HFFc6 (cell line): ENCODE measurements around the gene CD79A. TPM values are rescaled to one million over a fixed set of nuclear protein-coding genes. Genes with fewer than 3 reads are reported as not detected.

Experiments
- DNase-seq: peaks from one replicate; pipeline ENCODE4 v3.0.0-alpha.2; 2018
- H3K27ac Mint-ChIP-seq: 2 replicates; pipeline ENCODE4 v1.8.0; 2020; ENCODE audit warnings: mild to moderate bottlenecking, mixed read lengths
- H3K27me3 Mint-ChIP-seq: 2 replicates; pipeline ENCODE4 v1.8.0; 2021; ENCODE audit warnings: mild to moderate bottlenecking, moderate library complexity, mixed read lengths; ENCODE audit not compliant: insufficient read depth
- H3K36me3 Mint-ChIP-seq: 2 replicates; pipeline ENCODE4 v1.8.0; 2021; ENCODE audit warnings: low read depth, mixed read lengths
- H3K4me1 Mint-ChIP-seq: 2 replicates; pipeline ENCODE4 v1.8.0; 2020; ENCODE audit warnings: low read depth, mixed read lengths
- H3K4me3 Mint-ChIP-seq: 2 replicates; pipeline ENCODE4 v1.8.0; 2020; ENCODE audit warnings: mild to moderate bottlenecking, moderate library complexity, mixed read lengths
- H3K9me3 Mint-ChIP-seq: 2 replicates; pipeline ENCODE4 v1.8.0; 2020; ENCODE audit warnings: mild to moderate bottlenecking, mixed read lengths
- CTCF ChIP-seq: fragments of 200-600 bp; sonication (generic); IDR thresholded peaks from 2 replicates; pipeline ENCODE4 v1.5.0; 2021; ENCODE audit warnings: antibody characterized with exemption, mild to moderate bottlenecking
- total RNA-seq, 6 experiments: library from RNA; stranded (reverse); fragmentation: NEBNext Ultra II Directional; extraction: Animal tissue kit (Norgen Biotek cat#: 25700); gene quantifications; 2 replicates in 1 of 6; 3 replicates in 5 of 6; pipeline ENCODE4 v1.2.3, GENCODE V29; 2021

Gene CD79A
- total RNA-seq, 6 experiments from 2014 or later: 0.23 to 0.62 (median 0.35) TPM; not detected in 2

DNA sequence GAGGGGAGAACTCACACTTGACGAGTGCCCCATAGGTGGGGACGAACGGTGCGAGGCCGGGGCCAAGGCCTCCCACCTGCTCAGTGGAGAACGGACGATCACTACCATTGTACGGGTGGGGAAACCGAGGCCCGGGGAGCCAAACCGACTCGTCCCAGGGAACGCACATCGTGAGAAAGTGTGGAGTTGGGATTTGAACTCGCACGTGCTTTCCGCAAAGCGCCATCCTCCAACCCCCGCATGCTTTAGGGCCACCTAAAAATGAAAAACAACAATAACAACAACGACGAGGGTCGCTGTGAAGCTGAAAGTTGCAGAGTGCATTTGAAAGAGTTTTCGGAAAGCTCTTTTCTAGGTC is 6.4 kb downstream of the CD79A start:
- no peak for DNase-seq
- H3K9me3 Mint-ChIP-seq: no peaks in the 10 kb centered on the region
- peak overlapping the region; percentile 94 for H3K4me3 Mint-ChIP-seq
- H3K27ac Mint-ChIP-seq: peak overlapping the region; percentile 88
- no peak for TF ChIP-seq CTCF
- peaks cover 5% of the 10 kb centered on the region; the same call in 1 of the 2 replicates for H3K36me3 Mint-ChIP-seq
- peaks cover 6% of the 10 kb centered on the region for H3K27me3 Mint-ChIP-seq
- peaks cover 46% of the 10 kb centered on the region for H3K4me1 Mint-ChIP-seq

GRCh38 chr19:41883821-41884733 is 7.0 kb downstream of the CD79A start:
- H3K36me3 Mint-ChIP-seq: peaks cover 5% of the 10 kb centered on the region; the same call in 1 of the 2 replicates
- peak overlapping the region; percentile 94 for H3K4me3 Mint-ChIP-seq
- H3K9me3 Mint-ChIP-seq: no peaks in the 10 kb centered on the region
- peak; percentile 97 for DNase-seq
- peaks cover 6% of the 10 kb centered on the region for H3K27me3 Mint-ChIP-seq
- TF ChIP-seq CTCF: 0 out of 2 replicates have a peak, but pooled peaks have one; percentile 12
- peak overlapping the region; percentile 88 for H3K27ac Mint-ChIP-seq
- H3K4me1 Mint-ChIP-seq: peaks cover 47% of the 10 kb centered on the region

DNA sequence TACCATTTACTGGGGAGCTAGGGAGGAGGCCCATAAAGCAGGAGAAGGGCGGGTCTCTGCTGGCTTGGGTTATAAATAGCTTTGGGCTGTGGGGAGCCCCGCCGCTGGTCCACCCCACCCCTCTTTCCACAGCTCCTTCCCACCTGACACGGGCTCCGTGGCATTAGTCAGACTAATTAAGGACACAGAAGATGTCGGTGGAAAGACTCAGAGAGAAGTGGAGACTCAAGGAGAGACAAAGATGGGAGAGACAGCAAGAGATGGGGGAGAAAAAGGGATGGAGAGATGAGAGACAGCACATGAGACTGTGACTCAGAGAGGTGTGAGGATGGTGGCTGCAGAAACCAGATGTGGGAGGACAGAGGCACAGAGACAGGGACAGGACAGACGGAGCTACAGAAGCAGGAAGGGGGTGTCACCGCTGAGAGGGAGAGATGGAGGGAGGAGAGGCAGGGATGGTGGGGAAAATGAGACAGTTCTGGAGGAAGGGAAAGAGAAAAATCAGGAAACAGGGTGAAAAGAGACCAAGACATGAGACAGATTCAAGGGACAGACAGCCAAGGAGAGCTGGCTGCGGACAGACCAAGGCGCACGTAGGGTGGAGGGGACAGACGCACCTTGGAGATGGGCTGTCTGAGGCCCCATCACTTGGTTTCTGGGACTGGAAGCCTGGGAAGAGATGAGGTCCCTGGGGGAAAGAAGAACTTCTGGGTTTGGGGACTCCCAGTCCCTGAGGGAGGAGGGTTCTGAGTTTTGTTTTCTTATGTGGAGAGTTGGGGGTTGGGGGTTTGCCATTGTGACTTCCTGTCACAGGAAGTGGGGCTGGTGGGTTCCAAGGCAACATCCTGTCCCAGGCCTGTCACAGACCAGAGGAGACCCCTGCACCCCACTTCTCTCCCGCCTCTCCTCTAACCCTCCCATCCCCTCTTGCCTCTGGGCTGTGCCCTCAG is 10.0 kb downstream of the CD79A start:
- Mint-ChIP-seq H3K4me3 (peak overlapping the region; percentile 40), H3K36me3 (peaks cover 5% of the 10 kb centered on the region; the same call in 1 of the 2 replicates), H3K27me3 (peaks cover 3% of the 10 kb centered on the region), H3K27ac (peak overlapping the region; percentile 73), H3K4me1 (peaks cover 46% of the 10 kb centered on the region), H3K9me3 (no peaks in the 10 kb centered on the region)
- DNase-seq: no peak
- TF ChIP-seq CTCF: no peak

DNA sequence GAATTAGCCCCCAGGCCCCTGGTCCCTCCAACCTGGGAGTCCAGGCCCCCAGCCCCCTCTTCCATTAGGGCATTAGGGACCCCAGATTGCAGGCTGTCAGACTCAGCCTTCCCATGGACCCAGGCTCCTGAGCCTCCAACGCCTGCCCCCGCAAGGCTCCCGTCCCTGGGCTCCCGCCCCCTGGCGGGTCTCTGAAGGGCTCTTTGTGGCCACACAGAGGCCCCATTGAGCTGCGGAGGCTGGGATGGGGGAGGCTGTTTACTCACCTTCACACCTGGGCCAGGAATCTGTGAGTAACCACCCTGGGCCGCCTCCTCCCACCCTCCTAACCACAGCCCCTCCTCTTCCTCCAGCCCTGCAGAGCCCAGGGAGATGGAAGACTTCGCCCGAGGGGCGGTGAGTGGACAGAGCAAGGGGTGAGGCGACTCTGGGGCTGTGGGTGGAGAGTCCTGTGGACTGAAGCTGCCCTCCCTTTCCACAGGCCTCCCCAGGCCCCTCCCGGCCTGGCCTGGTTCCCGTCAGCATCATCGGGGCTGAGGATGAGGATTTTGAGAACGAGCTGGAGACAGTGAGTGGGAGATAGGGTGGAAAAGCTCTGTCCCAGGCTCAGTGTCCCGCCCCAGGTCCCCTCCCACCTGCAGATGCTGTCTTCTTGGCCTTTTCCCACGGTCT is 10.8 kb downstream of the CD79A start:
- Mint-ChIP-seq H3K36me3 (peaks cover 5% of the 10 kb centered on the region; the same call in 1 of the 2 replicates), H3K4me3 (no peak overlapping the region), H3K27me3 (no peaks in the 10 kb centered on the region; the same call in 1 of the 2 replicates), H3K27ac (peak overlapping the region; percentile 61), H3K9me3 (no peaks in the 10 kb centered on the region), H3K4me1 (peaks cover 38% of the 10 kb centered on the region)
- 0 out of 2 replicates have a peak, but pooled peaks have one; percentile 9 for TF ChIP-seq CTCF
- peak; percentile 62 for DNase-seq

GRCh38 chr19:41888926-41889325 is 11.8 kb downstream of the CD79A start:
- peaks cover 33% of the 10 kb centered on the region for H3K4me1 Mint-ChIP-seq
- H3K27me3 Mint-ChIP-seq: no peaks in the 10 kb centered on the region; the same call in 1 of the 2 replicates
- H3K36me3 Mint-ChIP-seq: no peaks in the 10 kb centered on the region; the same call in 1 of the 2 replicates
- no peak for DNase-seq
- TF ChIP-seq CTCF: peak; percentile 26
- no peak overlapping the region for H3K27ac Mint-ChIP-seq
- no peaks in the 10 kb centered on the region for H3K9me3 Mint-ChIP-seq
- H3K4me3 Mint-ChIP-seq: no peak overlapping the region
